ENCODE results near the gene ROM1.

- TF ChIP-seq POLR2A (IDR thresholded peaks at IDR 0.05; ENCODE audit: extremely low read depth, insufficient read length): no peak
- TF ChIP-seq CTCF (IDR thresholded peaks at IDR 0.05; ENCODE audit: low read depth, low read length): no peak
Measured at GRCh38 chr11:62654297-62654696, 41.2 kb downstream of the ROM1 start.

Measured in NB4 (cell line).